Neural crest cell (in vitro differentiated cells): ENCODE results near the gene DAPK1. TPM values are rescaled to one million over a fixed set of nuclear protein-coding genes. Genes with fewer than 3 reads are reported as not detected.
"Not testable (repeated sequence)": the region's sequence is repeated elsewhere in the genome, so short reads cannot be mapped to it uniquely, and the experiment has no call there.

Experiments used
- DNase-seq: peaks from one replicate; pipeline ENCODE4 v3.0.0; 2021; ENCODE audit warnings: low read depth, mixed read lengths, low spot score
- H3K27ac Mint-ChIP-seq: one replicate; pipeline ENCODE4 v1.8.0; 2021; ENCODE audit warnings: mild to moderate bottlenecking, mixed read lengths; ENCODE audit not compliant: unreplicated experiment
- H3K27me3 Mint-ChIP-seq: 2 replicates; pipeline ENCODE4 v1.8.0; 2021; ENCODE audit warnings: low read depth, mild to moderate bottlenecking, mixed read lengths
- H3K36me3 Mint-ChIP-seq: 2 replicates; pipeline ENCODE4 v1.8.0; 2021; ENCODE audit warnings: low read depth, mild to moderate bottlenecking, mixed read lengths
- H3K4me1 Mint-ChIP-seq: 2 replicates; pipeline ENCODE4 v1.8.0; 2021; ENCODE audit warnings: mixed read lengths
- H3K4me3 Mint-ChIP-seq: one replicate; pipeline ENCODE4 v1.8.0; 2021; ENCODE audit warnings: mild to moderate bottlenecking, mixed read lengths
- H3K9me3 Mint-ChIP-seq: 2 replicates; pipeline ENCODE4 v1.8.0; 2021; ENCODE audit warnings: mixed read lengths
- total RNA-seq: library from RNA; stranded (reverse); gene quantifications from 2 replicates; pipeline ENCODE4 v1.2.1, GENCODE V29; 2021
- TF ChIP-seq, protein P1 (sequence below): fragments of 200-600 bp; sonication (generic); conservative IDR thresholded peaks from 2 replicates; pipeline ENCODE4 v1.5.0; 2021; ENCODE audit warnings: antibody characterized with exemption, mild to moderate bottlenecking

The DAPK1 gene
- total RNA-seq, 1 donor from 2014 or later: 62.7 TPM

DNA sequence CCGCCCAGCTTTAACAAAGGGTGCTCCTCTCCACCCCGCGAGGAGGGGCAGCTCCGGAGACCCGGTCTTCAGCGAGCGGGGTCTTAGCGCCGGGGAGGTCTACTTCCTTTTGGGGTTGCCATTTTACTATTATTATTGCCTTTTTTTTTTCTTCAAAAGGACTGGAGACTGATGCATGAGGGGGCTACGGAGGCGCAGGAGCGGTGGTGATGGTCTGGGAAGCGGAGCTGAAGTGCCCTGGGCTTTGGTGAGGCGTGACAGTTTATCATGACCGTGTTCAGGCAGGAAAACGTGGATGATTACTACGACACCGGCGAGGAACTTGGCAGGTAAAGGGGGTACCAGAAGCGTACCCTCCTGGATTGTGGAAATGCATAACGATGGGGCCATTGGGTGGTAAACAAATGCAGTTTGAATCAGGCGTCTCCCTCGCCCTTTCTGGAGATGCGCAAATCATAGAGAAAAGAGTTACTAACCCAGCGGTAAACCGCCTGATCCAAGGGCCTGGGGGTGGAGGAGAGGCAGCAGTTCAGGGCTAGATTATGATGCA is 1.2 kb downstream of the DAPK1 start:
- peaks cover 3% of the 10 kb centered on the region for H3K36me3 Mint-ChIP-seq
- peak; percentile 5 for DNase-seq
- peak overlapping the region; percentile 94 for H3K4me3 Mint-ChIP-seq
- peaks cover 12% of the 10 kb centered on the region for H3K27me3 Mint-ChIP-seq
- H3K27ac Mint-ChIP-seq: peak overlapping the region; percentile 32
- TF ChIP-seq, protein P1, sequence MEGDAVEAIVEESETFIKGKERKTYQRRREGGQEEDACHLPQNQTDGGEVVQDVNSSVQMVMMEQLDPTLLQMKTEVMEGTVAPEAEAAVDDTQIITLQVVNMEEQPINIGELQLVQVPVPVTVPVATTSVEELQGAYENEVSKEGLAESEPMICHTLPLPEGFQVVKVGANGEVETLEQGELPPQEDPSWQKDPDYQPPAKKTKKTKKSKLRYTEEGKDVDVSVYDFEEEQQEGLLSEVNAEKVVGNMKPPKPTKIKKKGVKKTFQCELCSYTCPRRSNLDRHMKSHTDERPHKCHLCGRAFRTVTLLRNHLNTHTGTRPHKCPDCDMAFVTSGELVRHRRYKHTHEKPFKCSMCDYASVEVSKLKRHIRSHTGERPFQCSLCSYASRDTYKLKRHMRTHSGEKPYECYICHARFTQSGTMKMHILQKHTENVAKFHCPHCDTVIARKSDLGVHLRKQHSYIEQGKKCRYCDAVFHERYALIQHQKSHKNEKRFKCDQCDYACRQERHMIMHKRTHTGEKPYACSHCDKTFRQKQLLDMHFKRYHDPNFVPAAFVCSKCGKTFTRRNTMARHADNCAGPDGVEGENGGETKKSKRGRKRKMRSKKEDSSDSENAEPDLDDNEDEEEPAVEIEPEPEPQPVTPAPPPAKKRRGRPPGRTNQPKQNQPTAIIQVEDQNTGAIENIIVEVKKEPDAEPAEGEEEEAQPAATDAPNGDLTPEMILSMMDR: no peak
- peaks cover 41% of the 10 kb centered on the region for H3K4me1 Mint-ChIP-seq
- H3K9me3 Mint-ChIP-seq: no peaks in the 10 kb centered on the region

DNA sequence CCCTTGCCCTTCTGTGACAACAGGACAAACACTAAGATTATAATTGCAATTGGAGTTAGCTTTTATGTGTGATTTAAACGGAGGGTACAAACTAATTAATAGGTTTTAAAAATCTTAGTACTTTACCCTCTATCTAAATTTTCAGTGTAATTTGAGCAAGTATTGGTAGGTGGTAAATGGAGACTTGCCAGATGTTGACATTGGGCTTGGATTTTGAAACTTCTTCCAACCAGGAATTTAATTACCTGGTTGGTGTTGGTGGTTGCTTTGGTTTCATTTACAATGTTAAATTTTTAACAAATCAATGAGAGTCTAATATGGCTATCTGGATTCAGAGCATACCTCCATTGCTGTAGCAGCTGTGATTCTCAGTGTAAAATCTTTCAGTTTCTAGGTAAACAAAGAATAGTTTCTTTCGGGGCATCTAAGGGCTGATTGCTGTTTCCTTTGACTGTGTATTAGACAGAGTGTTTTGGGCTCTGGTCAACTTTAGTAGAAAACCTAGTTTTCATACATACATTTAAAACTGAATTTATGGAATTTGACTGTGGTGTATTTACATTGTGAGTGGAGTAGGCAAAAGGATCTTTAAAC is 1.9 kb downstream of the DAPK1 start:
- Mint-ChIP-seq H3K4me1 (peaks cover 41% of the 10 kb centered on the region), H3K27me3 (peaks cover 10% of the 10 kb centered on the region), H3K9me3 (no peaks in the 10 kb centered on the region), H3K36me3 (peaks cover 3% of the 10 kb centered on the region), H3K4me3 (peak overlapping the region; percentile 94), H3K27ac (no peak overlapping the region)
- TF ChIP-seq, protein P1: no peak
- no peak for DNase-seq

DNA sequence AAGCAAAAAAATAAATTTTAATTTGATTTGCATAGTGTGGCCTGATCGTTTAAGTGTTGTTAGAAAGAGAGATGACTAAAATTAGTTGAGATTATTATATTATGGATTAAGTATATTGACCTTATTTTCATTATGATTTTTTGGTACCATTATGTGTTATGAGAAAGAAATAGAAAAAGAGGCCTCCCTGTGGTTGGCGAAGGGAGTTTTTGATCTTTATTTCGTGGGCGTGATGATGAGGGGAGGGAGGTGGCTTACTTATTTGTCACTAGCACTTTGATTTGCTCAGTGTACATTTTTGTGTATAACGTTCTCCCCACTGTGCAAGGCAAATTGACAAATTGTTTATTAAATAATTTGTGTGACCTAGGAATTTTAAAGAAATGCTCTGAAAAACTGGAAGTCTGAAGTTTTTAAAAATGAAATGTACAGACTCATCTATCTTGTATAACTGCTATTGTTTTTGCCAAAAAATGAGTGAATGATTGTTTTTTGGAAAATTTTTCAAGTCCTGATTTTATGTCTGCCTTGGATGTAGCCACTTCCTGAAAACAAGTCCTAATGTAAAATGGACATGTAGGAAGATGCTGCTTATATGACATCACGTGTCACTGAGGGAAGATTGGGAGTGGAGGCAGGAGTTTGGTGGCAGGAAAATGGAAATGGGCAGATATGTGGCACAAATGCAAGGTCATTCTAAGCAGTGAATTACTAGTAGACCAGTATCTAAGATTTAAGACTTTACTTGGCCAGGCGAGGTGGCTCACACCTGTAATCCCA is 3.0 kb downstream of the DAPK1 start:
- H3K27ac Mint-ChIP-seq: no peak overlapping the region
- TF ChIP-seq, protein P1: peak; percentile 59
- no peak for DNase-seq
- peaks cover 6% of the 10 kb centered on the region for H3K27me3 Mint-ChIP-seq
- H3K4me1 Mint-ChIP-seq: peaks cover 41% of the 10 kb centered on the region
- no peaks in the 10 kb centered on the region for H3K9me3 Mint-ChIP-seq
- H3K36me3 Mint-ChIP-seq: peaks cover 6% of the 10 kb centered on the region
- H3K4me3 Mint-ChIP-seq: peak overlapping the region; percentile 94

DNA sequence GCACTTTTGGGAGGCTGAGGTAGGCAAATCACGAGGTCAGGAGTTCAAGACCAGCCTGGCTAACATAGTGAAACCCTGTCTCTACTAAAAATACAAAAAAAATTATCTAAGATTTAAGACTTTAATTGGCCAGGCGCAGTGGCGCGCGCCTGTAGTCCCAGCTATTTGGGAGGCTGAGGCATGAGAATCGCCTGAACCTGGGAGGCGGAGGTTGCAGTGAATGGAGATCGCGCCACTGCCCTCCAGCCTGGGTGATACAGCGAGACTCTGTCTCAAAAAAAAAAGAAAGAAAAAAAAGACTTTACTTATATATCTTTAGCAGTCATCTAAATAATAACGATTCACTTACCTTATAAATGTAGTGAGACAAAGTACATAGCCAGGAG is 3.6 kb downstream of the DAPK1 start:
- not testable (repeated sequence) for DNase-seq, H3K27ac Mint-ChIP-seq, H3K27me3 Mint-ChIP-seq, H3K36me3 Mint-ChIP-seq, H3K9me3 Mint-ChIP-seq
- Mint-ChIP-seq H3K4me3 (peak overlapping the region; percentile 72), H3K4me1 (peaks cover 41% of the 10 kb centered on the region)

DNA sequence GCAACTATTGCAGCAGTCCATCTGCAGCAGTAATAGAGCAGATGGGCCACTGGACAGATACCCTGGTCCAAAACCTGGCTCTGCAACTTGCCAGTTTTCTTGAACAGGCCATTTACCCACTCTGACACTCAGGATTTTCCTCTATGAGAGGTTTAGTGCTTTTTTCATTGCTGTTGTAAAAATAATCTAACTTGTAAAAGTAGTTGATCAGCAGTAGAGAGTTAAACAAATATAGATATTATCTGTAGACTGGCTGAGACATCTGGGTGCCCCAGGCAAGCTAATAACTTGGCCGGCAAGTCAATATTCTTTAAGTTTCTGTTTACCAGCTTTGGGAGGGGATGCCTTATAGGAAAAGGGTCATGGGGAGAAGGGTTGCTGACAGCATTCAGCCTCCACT is 4.1 kb downstream of the DAPK1 start:
- no peaks in the 10 kb centered on the region for H3K27me3 Mint-ChIP-seq
- DNase-seq: no peak
- TF ChIP-seq, protein P1: no peak
- H3K4me3 Mint-ChIP-seq: peak overlapping the region; percentile 72
- peaks cover 13% of the 10 kb centered on the region for H3K36me3 Mint-ChIP-seq
- no peaks in the 10 kb centered on the region for H3K9me3 Mint-ChIP-seq
- H3K27ac Mint-ChIP-seq: no peak overlapping the region
- peaks cover 41% of the 10 kb centered on the region for H3K4me1 Mint-ChIP-seq
